GM06990 (cell line): Measurements from ENCODE around the gene GNG12.

Experiments used
- DNase-seq: peaks from one replicate; pipeline ENCODE4 v3.0.0-alpha.2; 2011; ENCODE audit not compliant: insufficient read length; ENCODE audit errors: extremely low read depth
- H3K27me3 ChIP-seq: replicated peaks from 2 replicates; pipeline ENCODE4 v1.6.0; 2011; ENCODE audit warnings: low read length; ENCODE audit not compliant: control insufficient read depth, insufficient read depth
- H3K36me3 ChIP-seq: 2 replicates; pipeline ENCODE4 v1.5.1; 2011; ENCODE audit warnings: low read length; ENCODE audit not compliant: control insufficient read depth, insufficient read depth
- H3K4me3 ChIP-seq: replicated peaks from 2 replicates; pipeline ENCODE4 v1.5.1; 2011; ENCODE audit warnings: low read depth, mild to moderate bottlenecking, control low read depth, low read length
- TF ChIP-seq, protein P1 (sequence below): IDR thresholded peaks from 2 replicates; pipeline ENCODE4 v1.5.1; 2011; ENCODE audit warnings: low read length, control low read depth, mild to moderate bottlenecking, inconsistent platforms; ENCODE audit not compliant: insufficient read depth, poor library complexity, severe bottlenecking

The GNG12 gene

DNA sequence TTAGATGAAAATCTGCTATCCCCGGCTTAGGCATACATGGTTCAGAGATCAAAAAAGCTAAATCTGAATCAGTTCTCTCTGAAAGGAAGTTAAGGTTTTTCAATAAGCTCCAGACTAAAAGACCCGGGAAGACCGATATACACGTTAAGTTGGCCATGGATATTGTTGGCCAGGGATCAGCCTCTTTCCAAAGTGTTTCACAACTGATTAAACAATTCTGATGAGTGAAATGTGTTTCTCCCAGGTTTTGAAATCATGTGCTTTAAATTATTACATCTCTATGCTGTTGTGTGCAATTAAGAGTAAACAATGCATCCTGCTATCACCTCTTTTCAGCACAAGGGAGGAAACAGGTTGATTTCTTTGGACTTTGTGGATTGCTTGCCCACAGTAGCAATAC, 23.7 kb upstream of the GNG12 start:
- no peak overlapping the region for H3K4me3 ChIP-seq
- DNase-seq: no peak
- no peaks in the 10 kb centered on the region; the same call in 1 of the 2 replicates for H3K27me3 ChIP-seq
- no peaks in the 10 kb centered on the region for H3K36me3 ChIP-seq
- TF ChIP-seq, protein P1, sequence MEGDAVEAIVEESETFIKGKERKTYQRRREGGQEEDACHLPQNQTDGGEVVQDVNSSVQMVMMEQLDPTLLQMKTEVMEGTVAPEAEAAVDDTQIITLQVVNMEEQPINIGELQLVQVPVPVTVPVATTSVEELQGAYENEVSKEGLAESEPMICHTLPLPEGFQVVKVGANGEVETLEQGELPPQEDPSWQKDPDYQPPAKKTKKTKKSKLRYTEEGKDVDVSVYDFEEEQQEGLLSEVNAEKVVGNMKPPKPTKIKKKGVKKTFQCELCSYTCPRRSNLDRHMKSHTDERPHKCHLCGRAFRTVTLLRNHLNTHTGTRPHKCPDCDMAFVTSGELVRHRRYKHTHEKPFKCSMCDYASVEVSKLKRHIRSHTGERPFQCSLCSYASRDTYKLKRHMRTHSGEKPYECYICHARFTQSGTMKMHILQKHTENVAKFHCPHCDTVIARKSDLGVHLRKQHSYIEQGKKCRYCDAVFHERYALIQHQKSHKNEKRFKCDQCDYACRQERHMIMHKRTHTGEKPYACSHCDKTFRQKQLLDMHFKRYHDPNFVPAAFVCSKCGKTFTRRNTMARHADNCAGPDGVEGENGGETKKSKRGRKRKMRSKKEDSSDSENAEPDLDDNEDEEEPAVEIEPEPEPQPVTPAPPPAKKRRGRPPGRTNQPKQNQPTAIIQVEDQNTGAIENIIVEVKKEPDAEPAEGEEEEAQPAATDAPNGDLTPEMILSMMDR: no peak

DNA sequence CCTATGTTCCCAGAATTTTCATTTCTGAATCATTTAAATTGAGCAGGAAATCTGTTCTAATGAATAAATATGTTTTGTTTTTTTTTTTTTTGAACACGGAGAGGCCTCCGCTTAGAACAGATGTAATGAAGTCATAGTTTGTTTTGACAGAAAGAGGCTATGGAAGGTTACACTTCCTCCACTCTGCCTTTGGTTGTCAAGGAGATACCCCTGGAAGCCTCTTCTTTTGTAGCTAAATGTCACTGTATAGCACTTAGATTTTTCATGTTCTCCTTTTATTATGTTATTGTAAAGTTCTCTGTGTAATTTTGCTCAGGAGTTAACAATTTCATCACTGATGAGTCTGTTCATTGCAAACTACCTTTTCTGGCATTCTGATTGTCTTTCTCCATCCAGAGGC, 22.7 kb upstream of the GNG12 start:
- H3K36me3 ChIP-seq: no peaks in the 10 kb centered on the region
- DNase-seq: no peak
- H3K27me3 ChIP-seq: no peaks in the 10 kb centered on the region; the same call in 1 of the 2 replicates
- TF ChIP-seq, protein P1: no peak
- no peak overlapping the region for H3K4me3 ChIP-seq

GRCh38 chr1:67855444-67855843, 22.2 kb upstream of the GNG12 start:
- TF ChIP-seq, protein P1: no peak
- Histone ChIP-seq H3K4me3 (no peak overlapping the region), H3K27me3 (no peaks in the 10 kb centered on the region; the same call in 1 of the 2 replicates), H3K36me3 (no peaks in the 10 kb centered on the region)
- no peak for DNase-seq

- DNase-seq: no peak
- TF ChIP-seq, protein P1: peak; percentile 71
- no peak overlapping the region for H3K4me3 ChIP-seq
- H3K36me3 ChIP-seq: no peaks in the 10 kb centered on the region
- H3K27me3 ChIP-seq: no peaks in the 10 kb centered on the region; the same call in 1 of the 2 replicates
These were observed 20.4 kb upstream of the GNG12 start for GRCh38 chr1:67853704-67854103.

DNA sequence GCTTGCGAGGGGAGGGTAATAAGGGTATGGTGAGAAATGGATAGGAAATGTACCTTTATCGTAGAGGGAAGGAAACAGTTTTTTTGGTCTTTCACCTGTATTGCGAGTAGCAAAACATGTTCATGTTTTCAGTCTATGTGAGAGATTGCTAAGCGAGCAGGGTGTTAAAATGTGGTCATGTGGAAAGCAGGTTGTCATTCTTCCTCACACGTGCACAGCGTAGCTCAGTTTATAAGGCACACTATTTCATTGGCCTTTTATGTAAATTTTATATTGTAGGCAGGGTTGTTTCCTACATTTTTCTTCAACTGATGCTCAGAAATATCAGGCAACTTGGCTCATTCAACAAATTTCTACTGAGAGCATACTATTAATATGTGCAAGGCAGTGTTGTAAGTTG, 18.5 kb upstream of the GNG12 start:
- TF ChIP-seq, protein P1: no peak
- Histone ChIP-seq H3K36me3 (no peaks in the 10 kb centered on the region), H3K27me3 (no peaks in the 10 kb centered on the region; the same call in 1 of the 2 replicates), H3K4me3 (no peak overlapping the region)
- DNase-seq: no peak

GRCh38 chr1:67850611-67851075, 17.4 kb upstream of the GNG12 start:
- no peak for DNase-seq
- Histone ChIP-seq H3K36me3 (no peaks in the 10 kb centered on the region), H3K4me3 (no peak overlapping the region), H3K27me3 (no peaks in the 10 kb centered on the region; the same call in 1 of the 2 replicates)
- TF ChIP-seq, protein P1: no peak
